DOHH2 (cell line): ENCODE results near the gene TNPO1.

Source experiments
- H3F3A ChIP-seq: fragments of 200-600 bp; sonication (generic), shearing (Covaris generic); 2 replicates; pipeline ENCODE4 v1.6.0; 2016; ENCODE audit warnings: antibody characterized with exemption, mild to moderate bottlenecking; ENCODE audit not compliant: control insufficient read depth, insufficient read depth
- H3K27ac ChIP-seq: fragments of 200-600 bp; sonication (generic); 2 replicates; pipeline ENCODE4 v1.5.1; 2014; ENCODE audit warnings: low read depth, mild to moderate bottlenecking, low read length, moderate library complexity
- H3K27me3 ChIP-seq: fragments of 200-600 bp; sonication (generic); 2 replicates; pipeline ENCODE4 v1.6.1; 2014; ENCODE audit warnings: mild to moderate bottlenecking, low read length, mixed read lengths; ENCODE audit not compliant: control insufficient read depth
- H3K36me3 ChIP-seq: fragments of 200-600 bp; sonication (generic); 2 replicates; pipeline ENCODE4 v1.6.1; 2014; ENCODE audit warnings: mild to moderate bottlenecking, low read length, moderate library complexity, mixed read lengths; ENCODE audit not compliant: control insufficient read depth
- H3K4me1 ChIP-seq: fragments of 200-600 bp; sonication (generic); 2 replicates; pipeline ENCODE4 v1.6.1; 2014; ENCODE audit warnings: mild to moderate bottlenecking, low read length, mixed read lengths; ENCODE audit not compliant: control insufficient read depth
- H3K4me2 ChIP-seq: fragments of 200-600 bp; sonication (generic); 2 replicates; pipeline ENCODE4 v1.6.0; 2014; ENCODE audit warnings: mild to moderate bottlenecking, low read length, moderate library complexity
- H3K4me3 ChIP-seq: fragments of 200-600 bp; sonication (generic); 2 replicates; pipeline ENCODE4 v1.5.1; 2014; ENCODE audit warnings: mild to moderate bottlenecking, low read length, mixed read lengths
- H3K79me2 ChIP-seq: fragments of 200-600 bp; sonication (generic); 2 replicates; pipeline ENCODE4 v1.6.1; 2014; ENCODE audit warnings: mild to moderate bottlenecking, low read length, mixed read lengths; ENCODE audit not compliant: control insufficient read depth
- H3K9me2 ChIP-seq: fragments of 200-600 bp; sonication (generic); replicated peaks from 2 replicates; pipeline ENCODE4 v1.6.1; 2014; ENCODE audit warnings: mild to moderate bottlenecking, low read length, mixed read lengths; ENCODE audit not compliant: control insufficient read depth
- H3K9me3 ChIP-seq: fragments of 200-600 bp; sonication (generic); 2 replicates; pipeline ENCODE4 v1.6.1; 2014; ENCODE audit warnings: antibody characterized with exemption, low read length, mixed read lengths; ENCODE audit not compliant: control insufficient read depth, insufficient read depth
- H4K20me1 ChIP-seq: fragments of 200-600 bp; sonication (generic); 2 replicates; pipeline ENCODE4 v1.6.0; 2014; ENCODE audit warnings: low read depth, mild to moderate bottlenecking, antibody characterized with exemption, low read length, moderate library complexity; ENCODE audit not compliant: control insufficient read depth, insufficient read depth
- CTCF ChIP-seq: fragments of 200-600 bp; sonication (generic); IDR thresholded peaks from one replicate; pipeline ENCODE4 v1.5.1; 2014; ENCODE audit warnings: antibody characterized with exemption, mild to moderate bottlenecking, low read depth, low read length; ENCODE audit not compliant: poor library complexity, severe bottlenecking
- EZH2phosphoT487 ChIP-seq: fragments of 200-600 bp; sonication (generic); IDR thresholded peaks from 2 replicates; pipeline ENCODE4 v1.6.1; 2017; ENCODE audit warnings: borderline replicate concordance, mild to moderate bottlenecking, antibody characterized with exemption, low read length, moderate library complexity, mixed read lengths

TNPO1 gene

GRCh38 chr5:72959257-72959656 is 142.8 kb downstream of the TNPO1 start:
- TF ChIP-seq EZH2phosphoT487, result no peak
- no peak for TF ChIP-seq CTCF
- Histone ChIP-seq H3K9me2 (no peaks in the 10 kb centered on the region), H3K27me3 (peaks cover 4% of the 10 kb centered on the region), H3K4me2 (no peak overlapping the region), H3K36me3 (no peaks in the 10 kb centered on the region), H3K9me3 (no peaks in the 10 kb centered on the region), H4K20me1 (no peaks in the 10 kb centered on the region), H3F3A (no peaks in the 10 kb centered on the region), H3K79me2 (peaks cover 29% of the 10 kb centered on the region), H3K4me3 (no peak overlapping the region), H3K4me1 (peaks cover 14% of the 10 kb centered on the region), H3K27ac (no peak overlapping the region)
